HEK293 (cell line): Measurements from ENCODE around the gene PLS3.

Source experiments
- FEZF1 ChIP-seq: fragments of 450-650 bp; formaldehyde crosslinking; IDR thresholded peaks from 2 replicates; pipeline ENCODE4 v1.5.1; 2016; ENCODE audit warnings: missing biosample characterization, missing genetic modification characterization
- GFI1B ChIP-seq: fragments of 450-650 bp; formaldehyde crosslinking; IDR thresholded peaks from 2 replicates; pipeline ENCODE4 v1.5.1; 2016; ENCODE audit warnings: missing biosample characterization, missing genetic modification characterization
- HIC1 ChIP-seq: fragments of 450-650 bp; formaldehyde crosslinking; IDR thresholded peaks from 2 replicates; pipeline ENCODE4 v1.5.1; 2016; ENCODE audit warnings: missing biosample characterization, missing genetic modification characterization
- IKZF3 ChIP-seq: fragments of 450-650 bp; IDR thresholded peaks from 2 replicates; pipeline ENCODE4 v1.5.0; 2018; ENCODE audit warnings: missing biosample characterization, mild to moderate bottlenecking, missing genetic modification characterization, moderate library complexity
- KLF1 ChIP-seq: fragments of 450-650 bp; formaldehyde crosslinking; IDR thresholded peaks from 2 replicates; pipeline ENCODE4 v1.5.1; 2016; ENCODE audit warnings: missing biosample characterization, missing genetic modification characterization
- KLF10 ChIP-seq: fragments of 450-650 bp; IDR thresholded peaks from 2 replicates; pipeline ENCODE4 v1.5.1; 2018; ENCODE audit warnings: missing biosample characterization, mild to moderate bottlenecking, missing genetic modification characterization
- MYNN ChIP-seq: fragments of 450-650 bp; formaldehyde crosslinking; IDR thresholded peaks from 2 replicates; pipeline ENCODE4 v1.5.1; 2016; ENCODE audit warnings: missing biosample characterization, missing genetic modification characterization, borderline replicate concordance
- PATZ1 ChIP-seq: fragments of 450-650 bp; formaldehyde crosslinking; IDR thresholded peaks from 2 replicates; pipeline ENCODE4 v1.5.1; 2016; ENCODE audit warnings: missing biosample characterization, missing genetic modification characterization
- SCRT1 ChIP-seq: fragments of 450-650 bp; formaldehyde crosslinking; IDR thresholded peaks from 2 replicates; pipeline ENCODE4 v1.5.1; 2016; ENCODE audit warnings: missing biosample characterization, missing genetic modification characterization, borderline replicate concordance
- SP7 ChIP-seq: fragments of 450-650 bp; formaldehyde crosslinking; IDR thresholded peaks from 2 replicates; pipeline ENCODE4 v1.5.1; 2016; ENCODE audit warnings: missing biosample characterization, missing genetic modification characterization
- WT1 ChIP-seq: fragments of 450-650 bp; formaldehyde crosslinking; IDR thresholded peaks from 2 replicates; pipeline ENCODE4 v1.5.1; 2016; ENCODE audit warnings: missing biosample characterization, missing genetic modification characterization
- ZEB2 ChIP-seq: fragments of 450-650 bp; formaldehyde crosslinking; IDR thresholded peaks from 2 replicates; pipeline ENCODE4 v1.5.1; 2016; ENCODE audit warnings: missing biosample characterization, missing genetic modification characterization
- ZFP69B ChIP-seq: fragments of 450-650 bp; formaldehyde crosslinking; IDR thresholded peaks from 2 replicates; pipeline ENCODE4 v1.5.1; 2016; ENCODE audit warnings: missing biosample characterization, missing genetic modification characterization
- ZIC2 ChIP-seq: fragments of 450-650 bp; formaldehyde crosslinking; IDR thresholded peaks from 2 replicates; pipeline ENCODE4 v1.5.1; 2016; ENCODE audit warnings: missing biosample characterization, missing genetic modification characterization
- ZNF132 ChIP-seq: fragments of 450-650 bp; formaldehyde crosslinking; IDR thresholded peaks from 2 replicates; pipeline ENCODE4 v1.5.1; 2017; ENCODE audit warnings: missing biosample characterization, missing genetic modification characterization, borderline replicate concordance
- ZNF335 ChIP-seq: fragments of 450-650 bp; formaldehyde crosslinking; conservative IDR thresholded peaks from 2 replicates; pipeline ENCODE4 v1.5.1; 2016; ENCODE audit warnings: missing biosample characterization, missing genetic modification characterization
- ZNF366 ChIP-seq: fragments of 450-650 bp; formaldehyde crosslinking; conservative IDR thresholded peaks from 2 replicates; pipeline ENCODE4 v1.5.1; 2016; ENCODE audit warnings: missing biosample characterization, missing genetic modification characterization
- ZNF391 ChIP-seq: fragments of 450-650 bp; formaldehyde crosslinking; IDR thresholded peaks from 2 replicates; pipeline ENCODE4 v1.5.1; 2016; ENCODE audit warnings: low read depth, missing biosample characterization, missing genetic modification characterization, borderline replicate concordance
- ZNF398 ChIP-seq: fragments of 450-650 bp; formaldehyde crosslinking; IDR thresholded peaks from 2 replicates; pipeline ENCODE4 v1.5.1; 2017; ENCODE audit warnings: missing biosample characterization, missing genetic modification characterization
- ZNF404 ChIP-seq: fragments of 450-650 bp; formaldehyde crosslinking; IDR thresholded peaks from 2 replicates; pipeline ENCODE4 v1.5.1; 2017; ENCODE audit warnings: missing biosample characterization, missing genetic modification characterization
- ZNF488 ChIP-seq: fragments of 450-650 bp; formaldehyde crosslinking; IDR thresholded peaks from 2 replicates; pipeline ENCODE4 v1.5.1; 2016; ENCODE audit warnings: missing biosample characterization, missing genetic modification characterization
- ZNF518A ChIP-seq: fragments of 450-650 bp; formaldehyde crosslinking; conservative IDR thresholded peaks from 2 replicates; pipeline ENCODE4 v1.5.1; 2016; ENCODE audit warnings: low read depth, missing biosample characterization, missing genetic modification characterization
- ZNF580 ChIP-seq: fragments of 450-650 bp; formaldehyde crosslinking; IDR thresholded peaks from 2 replicates; pipeline ENCODE4 v1.5.1; 2016; ENCODE audit warnings: missing biosample characterization, missing genetic modification characterization
- ZNF596 ChIP-seq: fragments of 450-650 bp; IDR thresholded peaks from 2 replicates; pipeline ENCODE4 v1.5.0; 2018; ENCODE audit warnings: missing biosample characterization, mild to moderate bottlenecking, missing genetic modification characterization, moderate library complexity
- ZNF654 ChIP-seq: fragments of 450-650 bp; formaldehyde crosslinking; IDR thresholded peaks from 2 replicates; pipeline ENCODE4 v1.5.1; 2016; ENCODE audit warnings: low read depth, missing biosample characterization, missing genetic modification characterization
- ZNF785 ChIP-seq: fragments of 450-650 bp; formaldehyde crosslinking; IDR thresholded peaks from 2 replicates; pipeline ENCODE4 v1.5.1; 2016; ENCODE audit warnings: missing biosample characterization, missing genetic modification characterization
- ZXDB ChIP-seq: fragments of 450-650 bp; formaldehyde crosslinking; IDR thresholded peaks from 2 replicates; pipeline ENCODE4 v1.5.1; 2016; ENCODE audit warnings: missing biosample characterization, missing genetic modification characterization

The PLS3 gene

GRCh38 chrX:115561605-115562479 lies 868 bp downstream of the PLS3 start (continued):
- TF ChIP-seq PATZ1 (tag by site-specific recombination) (peak; percentile 49), ZNF335 (tag by site-specific recombination) (peak; percentile 93), ZXDB (tag by site-specific recombination) (peak; percentile 49), ZNF391 (tag by site-specific recombination) (no peak), ZNF596 (tag by site-specific recombination) (peak; percentile 54; the same call in 1 of the 2 replicates), ZEB2 (tag by site-specific recombination) (peak; percentile 51; the same call in 1 of the 2 replicates), HIC1 (0 out of 2 replicates have a peak, but pooled peaks have one; percentile 47), SP7 (tag by site-specific recombination) (peak; percentile 88), ZNF785 (tag by site-specific recombination) (no peak), ZNF132 (tag by site-specific recombination) (no peak), ZNF404 (no peak), ZNF654 (tag by site-specific recombination) (no peak), KLF10 (tag by site-specific recombination) (peak; percentile 42; the same call in 1 of the 2 replicates), WT1 (tag by site-specific recombination) (peak; percentile 62; the same call in 1 of the 2 replicates), ZNF488 (no peak), GFI1B (0 out of 2 replicates have a peak, but pooled peaks have one; percentile 7), ZFP69B (0 out of 2 replicates have a peak, but pooled peaks have one; percentile 31), ZNF580 (tag by site-specific recombination) (no peak), ZNF518A (tag by site-specific recombination) (no peak), SCRT1 (tag by site-specific recombination) (no peak), ZNF398 (tag by site-specific recombination) (peak; percentile 95), MYNN (tag by site-specific recombination) (no peak), ZIC2 (tag by site-specific recombination) (0 out of 2 replicates have a peak, but pooled peaks have one; percentile 17), IKZF3 (tag by site-specific recombination) (peak; percentile 75), FEZF1 (tag by site-specific recombination) (peak; percentile 45; the same call in 1 of the 2 replicates), ZNF366 (tag by site-specific recombination) (peak; percentile 45), KLF1 (peak; percentile 72)
